Measurements from ENCODE around the gene SERINC5. TPM values are rescaled to one million over a fixed set of nuclear protein-coding genes. Genes with fewer than 3 reads are reported as not detected.
A peak's percentile ranks its signal among the peaks of the same experiment; 100 is the strongest.

The SERINC5 gene
- total RNA-seq, 2 donors from 2014 or later = 34.4 to 50.4 TPM

GRCh38 chr5:80069918-80070318, 185.9 kb downstream of the SERINC5 start:
- Mint-ChIP-seq H3K36me3 (no peaks in the 10 kb centered on the region), H3K27ac (peak overlapping the region; percentile 39 to 56), H3K9me3 (no peaks in the 10 kb centered on the region)
- ATAC-seq = no peak
- DNase-seq (ENCODE audit: low spot score in 2 of 2) = no peak

DNA sequence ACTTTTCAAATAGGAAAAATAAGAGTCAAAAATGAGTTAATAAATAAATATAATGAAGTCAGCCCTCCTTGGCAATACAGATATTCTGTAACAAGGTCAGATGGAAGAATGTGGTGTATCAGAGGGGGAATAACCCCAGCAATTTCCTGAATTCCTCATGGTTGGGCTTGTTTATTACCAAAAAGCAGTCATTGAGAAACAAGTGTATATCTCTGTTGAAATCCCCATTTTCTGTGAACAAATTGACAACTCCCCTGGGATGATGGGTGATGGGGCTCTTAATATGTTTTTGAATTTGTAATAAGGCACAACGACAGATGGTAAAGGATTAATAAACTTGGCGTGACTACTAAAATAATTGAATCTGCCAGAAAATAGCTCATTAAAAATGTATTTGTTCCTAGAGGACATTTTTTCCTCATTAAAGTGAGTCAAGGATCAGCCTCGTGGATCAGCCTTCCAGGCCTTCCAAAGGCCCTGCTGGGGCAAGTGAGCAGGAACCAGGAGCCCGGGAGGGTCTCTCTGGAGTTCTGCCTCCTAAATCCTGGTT, 186.5 kb downstream of the SERINC5 start:
- no peak for DNase-seq (ENCODE audit: low spot score in 2 of 2)
- no peak for ATAC-seq
- H3K9me3 Mint-ChIP-seq = no peaks in the 10 kb centered on the region
- H3K27ac Mint-ChIP-seq = peak overlapping the region; percentile 39 to 56
- no peaks in the 10 kb centered on the region for H3K36me3 Mint-ChIP-seq

DNA sequence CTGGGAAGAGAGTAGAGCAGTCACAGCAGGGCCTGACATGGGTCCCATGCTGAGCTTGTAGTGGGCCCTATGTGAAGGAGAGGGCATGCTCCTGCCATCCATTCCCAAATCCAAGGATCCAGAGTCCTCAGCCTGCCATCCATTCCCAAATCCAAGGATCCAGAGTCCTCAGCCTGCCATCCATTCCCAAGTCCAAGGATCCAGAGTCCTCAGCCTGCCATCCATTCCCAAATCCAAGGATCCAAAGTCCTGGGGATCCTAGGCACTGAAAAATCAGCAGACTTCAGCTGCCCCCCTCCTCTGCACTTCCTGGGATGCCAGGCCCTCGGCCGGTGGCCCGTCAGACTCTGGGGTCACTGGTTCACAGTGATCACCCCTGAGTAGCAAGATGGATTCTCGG, 187.1 kb downstream of the SERINC5 start:
- H3K36me3 Mint-ChIP-seq = no peaks in the 10 kb centered on the region
- DNase-seq (ENCODE audit: low spot score in 2 of 2) (no peak), ATAC-seq (no peak)
- H3K9me3 Mint-ChIP-seq = no peaks in the 10 kb centered on the region
- no peak overlapping the region for H3K27ac Mint-ChIP-seq

- no peak overlapping the region for H3K27ac Mint-ChIP-seq
- H3K36me3 Mint-ChIP-seq = no peaks in the 10 kb centered on the region
- ATAC-seq = no peak
- no peak for DNase-seq (ENCODE audit: low spot score in 2 of 2)
- no peaks in the 10 kb centered on the region for H3K9me3 Mint-ChIP-seq
These were observed 187.6 kb downstream of the SERINC5 start for GRCh38 chr5:80068246-80068636.

GRCh38 chr5:80067531-80068245, 188.2 kb downstream of the SERINC5 start:
- DNase-seq (ENCODE audit: low spot score in 2 of 2) (no peak), ATAC-seq (no peak)
- Mint-ChIP-seq H3K36me3 (no peaks in the 10 kb centered on the region), H3K27ac (peak overlapping the region in 1 of 2 donors; percentile 9), H3K9me3 (no peaks in the 10 kb centered on the region)

DNA sequence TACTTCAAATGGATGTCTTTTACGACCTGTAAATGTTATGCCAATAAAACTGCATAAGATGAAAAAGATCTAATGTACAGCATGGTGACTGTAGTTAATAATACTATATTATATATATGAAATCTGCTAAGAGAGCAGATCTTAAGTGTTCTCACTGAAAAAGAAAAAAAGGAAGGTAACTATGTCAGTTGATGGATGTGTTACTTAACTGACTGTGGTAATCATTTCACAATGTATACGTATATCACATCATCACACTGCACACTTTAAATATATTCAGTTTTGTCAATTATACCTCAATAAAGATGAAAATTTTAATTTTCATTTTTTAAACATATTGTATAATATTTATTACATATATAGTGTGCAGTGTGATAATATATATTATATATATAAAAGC, 188.8 kb downstream of the SERINC5 start:
- H3K9me3 Mint-ChIP-seq = no peaks in the 10 kb centered on the region
- no peak for DNase-seq (ENCODE audit: low spot score in 2 of 2)
- H3K36me3 Mint-ChIP-seq = no peaks in the 10 kb centered on the region
- H3K27ac Mint-ChIP-seq = no peak overlapping the region
- no peak for ATAC-seq

- Mint-ChIP-seq H3K9me3 (no peaks in the 10 kb centered on the region), H3K36me3 (no peaks in the 10 kb centered on the region), H3K27ac (no peak overlapping the region)
- DNase-seq (ENCODE audit: low spot score in 2 of 2) (no peak), ATAC-seq (no peak)
These were observed 191.7 kb downstream of the SERINC5 start for GRCh38 chr5:80064124-80064523.

Other genes with a start within 250 kb of the SERINC5 start
- 1 to 10 TPM; 2.0 TPM for gene THBS4, start 220.7 kb downstream of the SERINC5 start, total RNA-seq
- not detected for gene SPZ1, start 64.0 kb upstream of the SERINC5 start, total RNA-seq
- 10 to 100 TPM; 11.2 to 29.9 TPM for gene ZFYVE16, start 152.0 kb upstream of the SERINC5 start, total RNA-seq
- under 1 TPM; 0.14 to 0.52 TPM for gene FAM151B, start 232.1 kb upstream of the SERINC5 start, total RNA-seq